Karpas-422 (cell line): ENCODE data around the gene LEMD1. TPM values are rescaled to one million over a fixed set of nuclear protein-coding genes. Genes with fewer than 3 reads are reported as not detected.

Source experiments
- DNase-seq: peaks from one replicate; pipeline ENCODE4 v3.0.0-alpha.2; 2015
- H2AFZ ChIP-seq: fragments of 200-600 bp; sonication (generic); 2 replicates; pipeline ENCODE4 v1.6.1; 2014; ENCODE audit warnings: antibody characterized with exemption, low read length, mixed read lengths
- H3K27ac ChIP-seq: fragments of 200-600 bp; sonication (generic); 2 replicates; pipeline ENCODE4 v1.5.1; 2014; ENCODE audit warnings: mild to moderate bottlenecking, low read length, moderate library complexity
- H3K27me3 ChIP-seq: fragments of 200-600 bp; sonication (generic); 2 replicates; pipeline ENCODE4 v1.6.1; 2014; ENCODE audit warnings: low read length, mixed read lengths
- H3K36me3 ChIP-seq: fragments of 200-600 bp; sonication (generic); 2 replicates; pipeline ENCODE4 v1.6.1; 2014; ENCODE audit warnings: low read length, mixed read lengths; ENCODE audit not compliant: insufficient read depth
- H3K4me1 ChIP-seq: fragments of 200-600 bp; sonication (generic); 2 replicates; pipeline ENCODE4 v1.6.1; 2014; ENCODE audit warnings: mild to moderate bottlenecking, low read length, mixed read lengths
- H3K4me2 ChIP-seq: fragments of 200-600 bp; sonication (generic); 2 replicates; pipeline ENCODE4 v1.6.1; 2014; ENCODE audit warnings: low read length, low read depth, mild to moderate bottlenecking; ENCODE audit not compliant: poor library complexity, severe bottlenecking
- H3K4me3 ChIP-seq: fragments of 200-600 bp; sonication (generic); 2 replicates; pipeline ENCODE4 v1.5.1; 2014; ENCODE audit warnings: mild to moderate bottlenecking, antibody characterized with exemption, low read length, mixed read lengths
- H3K79me2 ChIP-seq: fragments of 200-600 bp; sonication (generic); 2 replicates; pipeline ENCODE4 v1.6.1; 2014; ENCODE audit warnings: mild to moderate bottlenecking, low read length, mixed read lengths
- H3K9ac ChIP-seq: fragments of 200-600 bp; sonication (generic); 2 replicates; pipeline ENCODE4 v1.6.0; 2014; ENCODE audit warnings: low read length
- H3K9me2 ChIP-seq: fragments of 200-600 bp; sonication (generic), shearing (Covaris generic); replicated peaks from 2 replicates; pipeline ENCODE4 v1.6.0; 2014; ENCODE audit warnings: mild to moderate bottlenecking, low read length, moderate library complexity; ENCODE audit not compliant: insufficient read depth
- H3K9me3 ChIP-seq: fragments of 300-700, 200-600 bp; sonication (generic); 2 replicates; pipeline ENCODE4 v1.6.1; 2014; ENCODE audit warnings: low read length, mixed read lengths
- H4K20me1 ChIP-seq: fragments of 200-600 bp; sonication (generic); 2 replicates; pipeline ENCODE4 v1.6.1; 2014; ENCODE audit warnings: mild to moderate bottlenecking, antibody characterized with exemption, low read length, low read depth; ENCODE audit not compliant: insufficient read depth
- total RNA-seq: library from RNA; depleted of rRNA; stranded (reverse); fragments of >200 nt; shearing (Covaris generic); gene quantifications from 2 replicates; pipeline ENCODE4 v1.2.3, GENCODE V29; 2014; ENCODE audit warnings: low replicate concordance

LEMD1 gene
- total RNA-seq, 1 experiment from 2014 or later, result not detected

DNA sequence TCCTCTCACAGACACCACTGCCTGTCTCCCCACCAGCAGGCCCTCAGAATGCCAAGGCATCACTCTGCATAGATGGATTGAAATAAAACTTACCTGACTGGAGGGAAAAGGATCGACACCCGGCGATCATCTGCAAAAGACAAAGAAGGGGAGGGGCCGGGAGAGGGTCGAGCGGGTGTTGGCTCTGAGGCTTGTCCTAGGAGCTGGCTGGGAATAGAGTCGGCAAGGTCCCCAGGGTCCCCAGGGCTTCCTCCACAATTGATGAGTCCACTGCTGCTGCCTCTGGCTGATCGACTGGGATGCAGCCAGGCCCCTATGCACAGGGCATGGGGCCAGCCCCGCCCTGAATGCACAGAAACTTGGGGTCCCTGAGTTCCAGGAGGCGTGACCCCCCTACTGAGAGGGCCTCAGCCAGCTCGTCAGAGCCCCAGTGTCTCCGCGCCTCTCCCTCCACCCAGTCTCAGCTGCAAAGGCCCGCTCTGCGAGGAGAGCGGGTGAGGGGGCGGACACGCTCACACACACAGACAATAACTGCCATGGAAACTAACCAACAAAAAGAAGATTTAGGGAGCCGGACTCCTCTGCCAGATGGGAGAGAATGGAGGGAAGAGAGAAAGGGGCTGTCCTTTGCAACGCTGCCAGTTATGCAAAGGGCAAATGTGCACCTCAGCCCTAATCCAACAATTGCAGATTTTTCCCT, 65.3 kb downstream of the LEMD1 start, which contains the start of gene KLHDC8A:
Gene KLHDC8A, minus strand, starts transcription at position 483 of the 700 bp plus-strand sequence. CDS start 13,318 bp downstream, outside the sequence.
- DNase-seq, result no peak
- Histone ChIP-seq H3K9me2 (no peaks in the 10 kb centered on the region), H4K20me1 (no peaks in the 10 kb centered on the region), H3K9ac (no peak within 1 kb of the TSS), H3K36me3 (no peaks in the 10 kb centered on the region), H3K9me3 (no peaks in the 10 kb centered on the region), H3K4me3 (no peak within 1 kb of the TSS), H3K4me1 (no peaks in the 10 kb centered on the region), H3K4me2 (no peak within 1 kb of the TSS), H3K27ac (no peak within 1 kb of the TSS), H3K79me2 (no peaks in the 10 kb centered on the region), H2AFZ (no peak within 1 kb of the TSS), H3K27me3 (no peaks in the 10 kb centered on the region)

GRCh38 chr1:205355075-205355453, 66.8 kb downstream of the LEMD1 start:
- Histone ChIP-seq H3K9ac (no peak overlapping the region), H3K9me3 (no peaks in the 10 kb centered on the region), H2AFZ (no peak overlapping the region), H3K27me3 (no peaks in the 10 kb centered on the region), H4K20me1 (no peaks in the 10 kb centered on the region), H3K4me1 (no peaks in the 10 kb centered on the region; the same call in 1 of the 2 replicates), H3K79me2 (no peaks in the 10 kb centered on the region), H3K27ac (no peak overlapping the region), H3K36me3 (no peaks in the 10 kb centered on the region), H3K4me2 (no peak overlapping the region), H3K4me3 (no peak overlapping the region), H3K9me2 (no peaks in the 10 kb centered on the region)
- DNase-seq, result no peak

- Histone ChIP-seq H4K20me1 (no peaks in the 10 kb centered on the region; the same call in 1 of the 2 replicates), H3K4me3 (no peak overlapping the region), H3K4me2 (no peak overlapping the region), H3K9me3 (no peaks in the 10 kb centered on the region), H3K79me2 (no peaks in the 10 kb centered on the region), H2AFZ (no peak overlapping the region), H3K27ac (no peak overlapping the region), H3K36me3 (no peaks in the 10 kb centered on the region), H3K9me2 (no peaks in the 10 kb centered on the region), H3K9ac (no peak overlapping the region), H3K4me1 (no peaks in the 10 kb centered on the region; the same call in 1 of the 2 replicates), H3K27me3 (no peaks in the 10 kb centered on the region)
- DNase-seq, result peak; percentile 80
Measured at GRCh38 chr1:205354259-205355074, 67.4 kb downstream of the LEMD1 start.

DNA sequence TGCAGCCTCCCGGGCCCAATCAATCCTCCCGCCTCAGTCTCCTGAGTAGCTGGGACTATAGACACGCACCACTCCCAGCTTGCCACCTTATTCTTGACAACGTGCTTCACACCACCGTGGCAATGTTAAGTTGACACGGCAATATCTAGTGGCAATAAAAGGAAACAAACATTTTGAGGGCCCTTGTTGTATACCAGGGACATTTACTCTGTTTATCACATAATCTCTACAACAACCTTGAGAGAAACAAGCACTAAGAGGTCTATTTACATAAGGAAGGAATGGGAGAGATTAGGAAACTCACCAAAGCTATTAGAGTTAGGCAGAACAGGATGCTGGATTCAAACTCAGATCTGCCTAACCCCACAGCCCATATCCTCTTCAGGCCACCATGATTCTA, 68.2 kb downstream of the LEMD1 start:
- no peak for DNase-seq
- Histone ChIP-seq H4K20me1 (no peaks in the 10 kb centered on the region; the same call in 1 of the 2 replicates), H3K79me2 (no peaks in the 10 kb centered on the region)

DNA sequence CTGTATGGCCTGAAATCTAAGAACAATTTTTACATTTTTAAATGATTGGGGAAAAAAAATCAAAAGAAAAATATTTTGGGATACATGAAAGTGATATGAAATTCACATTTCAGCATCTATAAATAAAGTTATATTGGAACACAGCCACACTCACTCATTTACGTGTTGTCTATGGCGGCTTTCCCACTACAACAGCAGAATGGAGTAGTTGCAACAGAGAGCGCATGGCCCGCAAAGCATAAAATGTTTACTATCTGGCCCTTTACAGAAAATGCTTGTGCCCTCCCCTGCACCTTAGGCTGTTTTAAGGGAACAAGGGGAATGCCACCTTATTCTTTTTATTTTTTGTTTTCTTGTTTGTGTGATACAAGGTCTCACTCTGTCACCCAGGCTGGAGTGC, 68.7 kb downstream of the LEMD1 start:
- Histone ChIP-seq H3K27me3 (no peaks in the 10 kb centered on the region), H2AFZ (no peak overlapping the region), H3K9me3 (no peaks in the 10 kb centered on the region), H4K20me1 (no peaks in the 10 kb centered on the region; the same call in 1 of the 2 replicates), H3K27ac (no peak overlapping the region), H3K4me3 (no peak overlapping the region), H3K79me2 (no peaks in the 10 kb centered on the region), H3K36me3 (no peaks in the 10 kb centered on the region), H3K9ac (no peak overlapping the region), H3K4me2 (no peak overlapping the region), H3K9me2 (no peaks in the 10 kb centered on the region), H3K4me1 (no peaks in the 10 kb centered on the region; the same call in 1 of the 2 replicates)
- no peak for DNase-seq

More for the DNA sequence above, 68.2 kb downstream of the LEMD1 start:
- Histone ChIP-seq H3K4me1 (no peaks in the 10 kb centered on the region; the same call in 1 of the 2 replicates), H3K27ac (no peak overlapping the region), H3K4me2 (no peak overlapping the region), H3K36me3 (no peaks in the 10 kb centered on the region), H3K9me3 (no peaks in the 10 kb centered on the region), H3K9ac (no peak overlapping the region), H3K4me3 (no peak overlapping the region), H3K27me3 (no peaks in the 10 kb centered on the region), H2AFZ (no peak overlapping the region), H3K9me2 (no peaks in the 10 kb centered on the region)

- Histone ChIP-seq H3K9me3 (no peaks in the 10 kb centered on the region), H3K27me3 (no peaks in the 10 kb centered on the region), H2AFZ (no peak overlapping the region), H3K79me2 (no peaks in the 10 kb centered on the region), H3K4me3 (no peak overlapping the region), H3K4me1 (no peaks in the 10 kb centered on the region; the same call in 1 of the 2 replicates), H4K20me1 (no peaks in the 10 kb centered on the region; the same call in 1 of the 2 replicates), H3K27ac (no peak overlapping the region), H3K4me2 (no peak overlapping the region), H3K36me3 (no peaks in the 10 kb centered on the region), H3K9ac (no peak overlapping the region), H3K9me2 (no peaks in the 10 kb centered on the region)
- DNase-seq, result no peak
Measured at GRCh38 chr1:205351984-205352713, 69.7 kb downstream of the LEMD1 start.

GRCh38 chr1:205350691-205351141, 71.1 kb downstream of the LEMD1 start:
- Histone ChIP-seq H3K36me3 (no peaks in the 10 kb centered on the region), H2AFZ (no peak overlapping the region), H3K4me1 (no peaks in the 10 kb centered on the region; the same call in 1 of the 2 replicates), H3K79me2 (no peaks in the 10 kb centered on the region), H3K9me2 (no peaks in the 10 kb centered on the region), H3K9ac (no peak overlapping the region), H3K4me2 (no peak overlapping the region), H3K27me3 (no peaks in the 10 kb centered on the region), H4K20me1 (no peaks in the 10 kb centered on the region; the same call in 1 of the 2 replicates), H3K27ac (no peak overlapping the region), H3K4me3 (no peak overlapping the region), H3K9me3 (no peaks in the 10 kb centered on the region)
- DNase-seq, result no peak
